Astrocyte (in vitro differentiated cells and primary cell): Measurements from ENCODE around the gene ALOX5. TPM values are rescaled to one million over a fixed set of nuclear protein-coding genes. Genes with fewer than 3 reads are reported as not detected.

ENCODE experiments used
- DNase-seq: peaks from one replicate; pipeline ENCODE4 v3.0.0-alpha.2; 2010; ENCODE audit warnings: low read depth
- FAIRE-seq: peaks from 2 replicates; lab custom pipeline; 2011; peaks lifted over from hg19 to GRCh38; lab: Jason Lieb, UNC
- H2AFZ ChIP-seq: 2 replicates; pipeline ENCODE4 v1.6.0; 2012; ENCODE audit warnings: low read depth, low read length, inconsistent platforms
- H3K27ac ChIP-seq: 2 replicates; pipeline ENCODE4 v1.5.1; 2011; ENCODE audit warnings: low read depth, low read length, inconsistent platforms
- H3K27me3 ChIP-seq: 2 replicates; pipeline ENCODE4 v1.6.0; 2011; ENCODE audit warnings: low read length, inconsistent platforms; ENCODE audit not compliant: insufficient read depth
- H3K36me3 ChIP-seq: 2 replicates; pipeline ENCODE4 v1.5.1; 2011; ENCODE audit warnings: low read length, inconsistent platforms; ENCODE audit not compliant: insufficient read depth
- H3K4me1 ChIP-seq: 2 replicates; pipeline ENCODE4 v1.5.1; 2011; ENCODE audit warnings: low read length, inconsistent platforms; ENCODE audit not compliant: insufficient read depth
- H3K4me2 ChIP-seq: 2 replicates; pipeline ENCODE4 v1.6.0; 2012; ENCODE audit warnings: low read length, inconsistent platforms
- H3K4me3 ChIP-seq: 2 replicates; pipeline ENCODE4 v1.5.1; 2011; ENCODE audit warnings: low read depth, mild to moderate bottlenecking, low read length, inconsistent platforms; ENCODE audit not compliant: insufficient read depth
- H3K79me2 ChIP-seq: 2 replicates; pipeline ENCODE4 v1.6.0; 2012; ENCODE audit warnings: mild to moderate bottlenecking, low read length, inconsistent platforms; ENCODE audit not compliant: insufficient read depth
- H3K9ac ChIP-seq: 2 replicates; pipeline ENCODE4 v1.6.0; 2012; ENCODE audit warnings: mild to moderate bottlenecking, low read length, inconsistent platforms
- H3K9me3 ChIP-seq: 2 replicates; pipeline ENCODE4 v1.5.1; 2012; ENCODE audit warnings: low read depth, mild to moderate bottlenecking, low read length, inconsistent platforms; ENCODE audit not compliant: insufficient read depth
- H4K20me1 ChIP-seq: 2 replicates; pipeline ENCODE4 v1.6.0; 2012; ENCODE audit warnings: low read length, inconsistent platforms; ENCODE audit not compliant: insufficient read depth
- H3K27ac Mint-ChIP-seq: one replicate; pipeline ENCODE4 v1.8.0; 2021; ENCODE audit warnings: mild to moderate bottlenecking, mixed read lengths; ENCODE audit not compliant: unreplicated experiment
- H3K27me3 Mint-ChIP-seq: one replicate; pipeline ENCODE4 v1.8.0; 2021; ENCODE audit warnings: low read depth, mixed read lengths; ENCODE audit not compliant: unreplicated experiment
- H3K36me3 Mint-ChIP-seq: one replicate; pipeline ENCODE4 v1.8.0; 2021; ENCODE audit warnings: low read depth, mixed read lengths; ENCODE audit not compliant: unreplicated experiment
- H3K4me1 Mint-ChIP-seq: one replicate; pipeline ENCODE4 v1.8.0; 2021; ENCODE audit warnings: low read depth, mixed read lengths; ENCODE audit not compliant: unreplicated experiment
- H3K4me3 Mint-ChIP-seq: one replicate; pipeline ENCODE4 v1.8.0; 2021; ENCODE audit warnings: mild to moderate bottlenecking, moderate library complexity, mixed read lengths; ENCODE audit not compliant: unreplicated experiment
- H3K9me3 Mint-ChIP-seq: one replicate; pipeline ENCODE4 v1.8.0; 2021; ENCODE audit warnings: mild to moderate bottlenecking, mixed read lengths; ENCODE audit not compliant: unreplicated experiment
- CTCF ChIP-seq: IDR thresholded peaks from 2 replicates; pipeline ENCODE4 v1.5.1; 2011; ENCODE audit warnings: low read depth, mild to moderate bottlenecking, inconsistent platforms, low read length, moderate library complexity; ENCODE audit not compliant: insufficient read depth
- EZH2 ChIP-seq: IDR thresholded peaks from 2 replicates; pipeline ENCODE4 v1.6.1; 2012; ENCODE audit warnings: mild to moderate bottlenecking, low read length, inconsistent platforms; ENCODE audit not compliant: insufficient read depth
- total RNA-seq: library from RNA; stranded (reverse); gene quantifications from 2 replicates; pipeline ENCODE4 v1.2.1, GENCODE V29; 2021

The ALOX5 gene
- total RNA-seq, 1 donor from 2014 or later = 1.0 TPM

GRCh38 chr10:45437587-45438465 is 63.8 kb downstream of the ALOX5 start:
- DNase-seq = no peak
- Histone ChIP-seq H4K20me1 (no peaks in the 10 kb centered on the region), H3K9me3 (no peaks in the 10 kb centered on the region), H3K27me3 (no peaks in the 10 kb centered on the region), H3K4me1 (no peaks in the 10 kb centered on the region), H3K4me3 (no peak overlapping the region), H3K4me2 (no peak overlapping the region), H2AFZ (no peak overlapping the region), H3K27ac (no peak overlapping the region), H3K36me3 (no peaks in the 10 kb centered on the region), H3K9ac (no peak overlapping the region), H3K79me2 (no peaks in the 10 kb centered on the region)
- H3K27me3 Mint-ChIP-seq = peaks cover 2% of the 10 kb centered on the region
- no peak overlapping the region for H3K27ac Mint-ChIP-seq
- H3K9me3 Mint-ChIP-seq = peaks cover 14% of the 10 kb centered on the region
- peaks cover 5% of the 10 kb centered on the region for H3K4me1 Mint-ChIP-seq
- H3K36me3 Mint-ChIP-seq = peaks cover 3% of the 10 kb centered on the region
- TF ChIP-seq EZH2 (no peak), CTCF (no peak)
- no peak for FAIRE-seq
- H3K4me3 Mint-ChIP-seq = no peak overlapping the region

DNA sequence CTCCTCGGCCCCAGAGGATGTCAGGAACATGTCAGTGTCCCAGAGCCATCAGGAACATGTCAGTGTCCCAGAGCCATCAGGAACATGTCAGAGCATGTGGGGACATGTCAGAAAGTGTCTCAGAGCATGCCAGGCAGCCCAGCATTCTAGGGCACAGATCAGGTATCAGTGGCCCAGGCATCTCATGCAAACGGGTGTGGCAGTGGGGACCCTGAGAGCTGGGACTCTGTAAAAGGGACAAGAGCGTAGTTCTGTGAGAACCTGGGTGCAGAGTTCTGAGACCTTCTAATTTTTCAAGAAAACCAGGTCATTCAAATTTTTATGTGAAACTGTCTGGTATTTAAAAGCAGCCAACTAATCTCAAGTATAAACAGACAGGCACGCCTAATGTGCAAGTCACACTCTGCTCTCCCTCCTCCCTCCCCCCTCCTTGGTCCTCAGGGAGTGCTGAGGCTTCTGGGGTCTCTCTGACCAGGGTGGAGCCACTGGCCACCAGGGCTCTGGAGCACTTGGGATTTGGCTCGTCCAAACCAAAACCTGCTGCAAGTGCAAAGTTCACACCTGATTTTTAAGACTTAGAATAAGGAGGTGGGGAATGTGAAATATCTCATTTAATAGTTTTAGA is 64.6 kb downstream of the ALOX5 start:
- Mint-ChIP-seq H3K4me1 (peaks cover 2% of the 10 kb centered on the region), H3K27ac (no peak overlapping the region), H3K36me3 (peaks cover 3% of the 10 kb centered on the region), H3K27me3 (peaks cover 2% of the 10 kb centered on the region), H3K9me3 (peaks cover 14% of the 10 kb centered on the region), H3K4me3 (no peak overlapping the region)
- no peak overlapping the region for H3K4me3 ChIP-seq
- no peaks in the 10 kb centered on the region for H3K9me3 ChIP-seq
- H3K27ac ChIP-seq = no peak overlapping the region
- no peak overlapping the region for H3K9ac ChIP-seq
- no peaks in the 10 kb centered on the region for H3K4me1 ChIP-seq
- DNase-seq = no peak
- no peak for TF ChIP-seq CTCF
- TF ChIP-seq EZH2 = no peak
- H4K20me1 ChIP-seq = no peaks in the 10 kb centered on the region
- H2AFZ ChIP-seq = no peak overlapping the region
- H3K36me3 ChIP-seq = no peaks in the 10 kb centered on the region
- H3K27me3 ChIP-seq = no peaks in the 10 kb centered on the region
- no peak for FAIRE-seq
- H3K4me2 ChIP-seq = no peak overlapping the region
- no peaks in the 10 kb centered on the region for H3K79me2 ChIP-seq
